Measurements from ENCODE around the gene GTF3C5. TPM values are rescaled to one million over a fixed set of nuclear protein-coding genes. Genes with fewer than 3 reads are reported as not detected.

The GTF3C5 gene
- polyA plus RNA-seq, 1 experiment: 36.4 TPM

GRCh38 chr9:133063159-133063499 lies 32.3 kb downstream of the GTF3C5 start:
- Histone ChIP-seq H3K27ac (ENCODE audit: low read depth, low read length) (no peak overlapping the region), H3K9me3 (ENCODE audit: control insufficient read depth, insufficient read depth, low read length) (no peaks in the 10 kb centered on the region), H3K4me3 (ENCODE audit: low read depth, low read length) (no peak overlapping the region), H3K27me3 (ENCODE audit: control insufficient read depth, insufficient read depth, low read length) (no peaks in the 10 kb centered on the region)
- no peak for TF ChIP-seq CTCF (IDR thresholded peaks at IDR 0.05; ENCODE audit: low read depth, low read length)
- ChIA-PET CTCF (interaction anchor here (0.6 to 0.9 kb wide), 2 partner anchors 41 to 100 kb away, joined by 3 read pairs; no protein-coding TSS in a partner anchor), POLR2A (interaction anchor here (0.6 to 0.7 kb wide), 2 partner anchors 14 to 62 kb away, joined by 3 to 4 read pairs; no protein-coding TSS in a partner anchor)
- no peak for DNase-seq (ENCODE audit: low read depth, low spot score)

GRCh38 chr9:133063500-133064231 lies 32.9 kb downstream of the GTF3C5 start:
- no peak overlapping the region for H3K4me3 ChIP-seq (ENCODE audit: low read depth, low read length)
- no peak for DNase-seq (ENCODE audit: low read depth, low spot score)
- H3K27ac ChIP-seq (ENCODE audit: low read depth, low read length): no peak overlapping the region
- ChIA-PET CTCF (interaction anchor here (0.6 to 0.9 kb wide), 3 partner anchors 42 to 126 kb away, joined by 3 to 4 read pairs (median 3); no protein-coding TSS in a partner anchor), POLR2A (interaction anchor here (0.6 to 0.7 kb wide), 2 partner anchors 15 to 62 kb away, joined by 3 to 4 read pairs; no protein-coding TSS in a partner anchor)
- no peaks in the 10 kb centered on the region for H3K27me3 ChIP-seq (ENCODE audit: control insufficient read depth, insufficient read depth, low read length)
- no peaks in the 10 kb centered on the region for H3K9me3 ChIP-seq (ENCODE audit: control insufficient read depth, insufficient read depth, low read length)
- TF ChIP-seq CTCF (IDR thresholded peaks at IDR 0.05; ENCODE audit: low read depth, low read length): no peak

- Histone ChIP-seq H3K4me3 (ENCODE audit: low read depth, low read length) (no peak overlapping the region), H3K9me3 (ENCODE audit: control insufficient read depth, insufficient read depth, low read length) (no peaks in the 10 kb centered on the region), H3K27me3 (ENCODE audit: control insufficient read depth, insufficient read depth, low read length) (no peaks in the 10 kb centered on the region), H3K27ac (ENCODE audit: low read depth, low read length) (no peak overlapping the region)
- CTCF ChIA-PET: interaction anchor here (0.6 kb wide), 1 partner anchor 125 kb away, joined by 4 read pairs; no protein-coding TSS in a partner anchor
- POLR2A ChIA-PET: no interaction called here
- no peak for TF ChIP-seq CTCF (IDR thresholded peaks at IDR 0.05; ENCODE audit: low read depth, low read length)
- no peak for DNase-seq (ENCODE audit: low read depth, low spot score)
Measured at GRCh38 chr9:133064241-133065069, 33.7 kb downstream of the GTF3C5 start.

GRCh38 chr9:133065070-133065388 lies 34.2 kb downstream of the GTF3C5 start:
- DNase-seq (ENCODE audit: low read depth, low spot score): no peak
- no peaks in the 10 kb centered on the region for H3K27me3 ChIP-seq (ENCODE audit: control insufficient read depth, insufficient read depth, low read length)
- no peak for TF ChIP-seq CTCF (IDR thresholded peaks at IDR 0.05; ENCODE audit: low read depth, low read length)
- POLR2A ChIA-PET: interaction anchor here (0.8 kb wide), 1 partner anchor 34 kb away, joined by 3 read pairs; the partner anchor contains the start of gene GTF3C5
- CTCF ChIA-PET: no interaction called here
- no peaks in the 10 kb centered on the region for H3K9me3 ChIP-seq (ENCODE audit: control insufficient read depth, insufficient read depth, low read length)
- no peak overlapping the region for H3K4me3 ChIP-seq (ENCODE audit: low read depth, low read length)
- no peak overlapping the region for H3K27ac ChIP-seq (ENCODE audit: low read depth, low read length)
